GM12878 (cell line): ENCODE results near the gene CNDP1. TPM values are rescaled to one million over a fixed set of nuclear protein-coding genes. Genes with fewer than 3 reads are reported as not detected.

ENCODE experiments used
- ATAC-seq: fragments of 200-7000 bp; cut with Tn5 transposase; 3 replicates; pipeline ENCODE4 v1.9.1; 2020; ENCODE audit warnings: mild to moderate bottlenecking, moderate library complexity
- BruUV-seq: library from RNA; stranded (reverse); fragments of 400-500 nt; replicated peaks from 2 replicates; lab custom pipeline; 2021; lab: Mats Ljungman, UMichigan
- CTCF ChIA-PET: fragments of 300-600 bp; sonication (Branson Sonifier 250); formaldehyde crosslinking; extraction: SDS; loops from one replicate; lab custom pipeline; 2021; ENCODE audit warnings: inconsistent platforms; lab: Yijun Ruan, JAX
- POLR2A ChIA-PET: fragments of 350-600 bp; formaldehyde crosslinking; extraction: SDS; loops from one replicate; lab custom pipeline; 2021; ENCODE audit warnings: inconsistent platforms; lab: Charles Lee
- RAD21 ChIA-PET: fragments of 300-600 bp; sonication (Branson Sonifier 250); formaldehyde crosslinking; loops from one replicate; lab custom pipeline; 2023; ENCODE audit warnings: antibody characterized with exemption; ENCODE audit not compliant: unreplicated experiment; lab: Charles Lee
- SMC1A ChIA-PET: fragments of 300-600 bp; sonication (Branson Sonifier 250); formaldehyde crosslinking; loops from one replicate; lab custom pipeline; 2023; ENCODE audit not compliant: unreplicated experiment, uncharacterized antibody; lab: Charles Lee
- DNase-seq: peaks from one replicate; pipeline ENCODE4 v3.0.0-alpha.2; 2011; ENCODE audit warnings: low read depth, low spot score
- FAIRE-seq: peaks from 3 replicates; lab custom pipeline; 2011; peaks lifted over from hg19 to GRCh38; lab: Jason Lieb, UNC
- H2AFZ ChIP-seq: 2 replicates; pipeline ENCODE4 v1.6.0; 2011; ENCODE audit warnings: low read depth, low read length, control low read depth; ENCODE audit not compliant: control insufficient read depth
- H3K27ac ChIP-seq: 2 replicates; pipeline ENCODE4 v1.5.1; 2011; ENCODE audit warnings: control low read depth; ENCODE audit not compliant: control insufficient read depth, insufficient read depth
- H3K27me3 ChIP-seq, 2 experiments: replicated peaks in 1 of 2; 2 replicates each; pipeline versions ENCODE4 v1.6.0 to v1.6.1; 2011; ENCODE audit warnings: low read length in 1 of 2; ENCODE audit not compliant: control insufficient read depth in 2 of 2, insufficient read depth in 2 of 2
- H3K36me3 ChIP-seq, 2 experiments: 2 replicates each; pipeline ENCODE4 v1.5.1; 2011; ENCODE audit warnings: low read length in 1 of 2; ENCODE audit not compliant: control insufficient read depth in 2 of 2, insufficient read depth in 2 of 2
- H3K4me1 ChIP-seq: 2 replicates; pipeline ENCODE4 v1.6.1; 2011; ENCODE audit warnings: mild to moderate bottlenecking, low read length, moderate library complexity, mixed read lengths; ENCODE audit not compliant: control insufficient read depth, insufficient read depth
- H3K4me2 ChIP-seq: 2 replicates; pipeline ENCODE4 v1.6.0; 2011; ENCODE audit warnings: control low read depth; ENCODE audit not compliant: control insufficient read depth, insufficient read depth
- H3K4me3 ChIP-seq: fragments of 200-600 bp; sonication (generic); 2 replicates; pipeline ENCODE4 v1.5.1; 2016
- H3K79me2 ChIP-seq: 2 replicates; pipeline ENCODE4 v1.6.0; 2011; ENCODE audit warnings: low read length; ENCODE audit not compliant: control insufficient read depth, insufficient read depth
- H3K9ac ChIP-seq: 2 replicates; pipeline ENCODE4 v1.8.0; 2011; ENCODE audit warnings: low read length, control low read depth, mixed read lengths; ENCODE audit not compliant: control insufficient read depth, insufficient read depth
- H3K9me3 ChIP-seq: replicated peaks from 3 replicates; pipeline ENCODE4 v1.5.1; 2011; ENCODE audit warnings: mild to moderate bottlenecking, low read length; ENCODE audit not compliant: control insufficient read depth, insufficient read depth
- H4K20me1 ChIP-seq: 2 replicates; pipeline ENCODE4 v1.6.0; 2011; ENCODE audit not compliant: control insufficient read depth, insufficient read depth
- ATF2 ChIP-seq: IDR thresholded peaks from 2 replicates; pipeline ENCODE4 v1.6.1; 2012; ENCODE audit warnings: low read length, inconsistent platforms
- KLF5 ChIP-seq: fragments of 450-650 bp; IDR thresholded peaks from 2 replicates; pipeline ENCODE4 v1.6.1; 2014; ENCODE audit warnings: mild to moderate bottlenecking; ENCODE audit not compliant: partially characterized antibody
- LARP7 ChIP-seq: fragments of 450-650 bp; IDR thresholded peaks from 2 replicates; pipeline ENCODE4 v1.6.1; 2017; ENCODE audit warnings: mild to moderate bottlenecking
- RELA ChIP-seq: fragments of 450-650 bp; IDR thresholded peaks from 2 replicates; pipeline ENCODE4 v1.8.0; 2014; ENCODE audit warnings: borderline replicate concordance; ENCODE audit not compliant: partially characterized antibody
- SREBF1 ChIP-seq: IDR thresholded peaks from 2 replicates; pipeline ENCODE4 v1.6.1; 2012; ENCODE audit warnings: mild to moderate bottlenecking, low read length
- WGBS: methylation state at CpG from one replicate; pipeline ENCODE4 v1.1.6; 2016; ENCODE audit warnings: low lambda C conversion rate; ENCODE audit not compliant: insufficient replicate concordance, insufficient coverage; ENCODE audit errors: missing lambda C conversion rate; 5-methylcytosine and 5-hydroxymethylcytosine counted together
- in situ Hi-C: fragments of 300-500 bp; cut with MboI; formaldehyde crosslinking; loops from 9 replicates; pipeline ENCODE4 v1.14.3; 2018; ENCODE audit warnings: mixed read lengths
- intact Hi-C: fragments of 100-400 bp; cut with micrococcal nuclease; formaldehyde crosslinking; loops from one replicate; pipeline ENCODE4 v1.14.2; 2022; ENCODE audit not compliant: unreplicated experiment
- polyA plus RNA-seq, 11 experiments: library from polyadenylated mRNA; depleted of rRNA in 4 of 11; unstranded in 6 of 11; stranded (reverse) in 5 of 11; fragments of >200 nt; fragmentation: Nextera tagmentation in 4 of 11; fragmentation: Illumina TruSeq in 1 of 11; extraction: Ambion mirVana in 4 of 11; extraction: Trizol in 1 of 11; gene quantifications; 1 replicate in 1 of 11; 2 replicates in 10 of 11; pipeline versions ENCODE4 v1.2.1 to v1.2.3, GENCODE V29; 2011 to 2016; ENCODE audit warnings: inconsistent platforms in 2 of 11, missing spikeins in 2 of 11, low read depth in 1 of 11
- total RNA-seq, 4 experiments: library from RNA; depleted of rRNA in 3 of 4; stranded (reverse); fragments of >200 nt in 3 of 4; fragmentation: Illumina TruSeq in 1 of 4; extraction: Trizol in 1 of 4; gene quantifications; 2 replicates each; pipeline versions ENCODE4 v1.2.1 to v1.2.3, GENCODE V29; 2013 to 2021
- TF ChIP-seq, protein P1 (sequence below): fragments of 450-650 bp; conservative IDR thresholded peaks from 2 replicates; pipeline ENCODE4 v1.6.1; 2017; ENCODE audit warnings: mild to moderate bottlenecking, moderate library complexity

CNDP1 gene
- total and polyA plus RNA-seq, 10 of the 15 experiments (the other 5 are each of a cell fraction or from before 2014, with no cell fraction given), result 0.04 to 0.05 TPM; not detected in 8

DNA sequence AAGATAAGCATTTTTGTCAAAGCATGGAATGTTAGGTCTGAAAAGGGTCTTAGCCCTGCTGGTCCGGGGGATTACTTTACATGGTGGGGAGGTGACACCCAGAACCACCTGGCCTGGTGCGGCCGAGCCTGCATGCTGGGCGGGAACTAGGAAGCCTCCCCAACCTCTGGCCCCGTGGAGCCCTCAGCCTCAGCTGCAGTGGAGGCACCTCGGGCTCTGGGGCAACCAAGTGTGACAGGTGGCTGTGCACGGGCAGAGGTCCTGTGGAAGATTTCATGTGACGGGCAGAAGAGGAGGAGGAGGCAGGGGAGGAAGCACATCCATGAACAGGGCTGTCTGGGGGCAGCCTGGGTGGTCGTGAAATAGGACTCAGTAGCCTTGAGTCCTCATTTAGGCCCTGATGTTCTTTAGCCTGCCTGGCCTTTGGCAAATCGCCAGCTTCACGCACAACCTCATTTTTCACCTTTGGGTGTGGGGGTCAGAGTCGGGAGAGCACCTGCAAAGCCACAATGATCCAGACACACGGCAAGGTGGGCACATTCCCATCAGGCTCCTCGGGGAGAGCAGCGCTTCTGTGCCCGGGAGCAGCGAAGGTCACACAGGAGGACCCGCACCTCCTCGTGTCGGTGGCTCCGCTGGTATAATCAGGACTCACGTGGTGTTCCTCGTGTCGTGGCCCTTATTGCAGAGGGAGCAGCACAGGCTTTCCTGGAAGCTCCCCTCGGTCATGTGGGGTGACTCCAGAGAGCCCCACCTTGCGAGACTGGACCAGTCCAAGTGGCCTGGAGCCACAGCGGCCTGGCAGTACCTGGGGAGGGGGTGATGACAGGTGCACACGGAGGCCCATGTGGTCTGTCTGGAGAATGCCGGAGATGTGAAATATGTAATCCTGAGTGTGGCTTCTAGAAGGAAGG is 24.2 kb upstream of the CNDP1 start:
- BruUV-seq, result no TSS peak
- Histone ChIP-seq H3K36me3 (peaks cover 45 to 59% of the 10 kb centered on the region in 2 experiments), H3K4me3 (no peak overlapping the region), H3K27me3 (no peaks in the 10 kb centered on the region), H3K4me1 (no peaks in the 10 kb centered on the region), H4K20me1 (no peaks in the 10 kb centered on the region; the same call in 1 of the 2 replicates), H3K79me2 (no peaks in the 10 kb centered on the region), H3K27ac (no peak overlapping the region), H2AFZ (no peak overlapping the region), H3K9ac (no peak overlapping the region), H3K4me2 (no peak overlapping the region), H3K9me3 (no peaks in the 10 kb centered on the region)
- TF ChIP-seq RELA (no peak), SREBF1 (no peak), LARP7 (no peak), ATF2 (no peak), KLF5 (no peak)
- TF ChIP-seq, protein P1, sequence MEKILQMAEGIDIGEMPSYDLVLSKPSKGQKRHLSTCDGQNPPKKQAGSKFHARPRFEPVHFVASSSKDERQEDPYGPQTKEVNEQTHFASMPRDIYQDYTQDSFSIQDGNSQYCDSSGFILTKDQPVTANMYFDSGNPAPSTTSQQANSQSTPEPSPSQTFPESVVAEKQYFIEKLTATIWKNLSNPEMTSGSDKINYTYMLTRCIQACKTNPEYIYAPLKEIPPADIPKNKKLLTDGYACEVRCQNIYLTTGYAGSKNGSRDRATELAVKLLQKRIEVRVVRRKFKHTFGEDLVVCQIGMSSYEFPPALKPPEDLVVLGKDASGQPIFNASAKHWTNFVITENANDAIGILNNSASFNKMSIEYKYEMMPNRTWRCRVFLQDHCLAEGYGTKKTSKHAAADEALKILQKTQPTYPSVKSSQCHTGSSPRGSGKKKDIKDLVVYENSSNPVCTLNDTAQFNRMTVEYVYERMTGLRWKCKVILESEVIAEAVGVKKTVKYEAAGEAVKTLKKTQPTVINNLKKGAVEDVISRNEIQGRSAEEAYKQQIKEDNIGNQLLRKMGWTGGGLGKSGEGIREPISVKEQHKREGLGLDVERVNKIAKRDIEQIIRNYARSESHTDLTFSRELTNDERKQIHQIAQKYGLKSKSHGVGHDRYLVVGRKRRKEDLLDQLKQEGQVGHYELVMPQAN, result no peak
- POLR2A ChIA-PET, result no interaction called here
- in situ Hi-C loops, result no loop called here
- DNase-seq, result no peak
- SMC1A ChIA-PET, result no interaction called here
- FAIRE-seq, result no peak
- RAD21 ChIA-PET, result no interaction called here
- no peak for ATAC-seq
- CTCF ChIA-PET, result no interaction called here
- 91% methylated on average over 29 of the region's 29 CpGs for WGBS
- intact Hi-C loops, result no loop called here
